NCI-H128 (cell line): ENCODE data around the gene GPR157.
"Not testable (repeated sequence)": the region's sequence is repeated elsewhere in the genome, so short reads cannot be mapped to it uniquely, and the experiment has no call there.

Experiments used
- DNase-seq: peaks from one replicate; lab custom pipeline; 2025; ENCODE audit not compliant: unreplicated experiment; lab: John Stamatoyannopoulos, UW

Gene GPR157

DNA sequence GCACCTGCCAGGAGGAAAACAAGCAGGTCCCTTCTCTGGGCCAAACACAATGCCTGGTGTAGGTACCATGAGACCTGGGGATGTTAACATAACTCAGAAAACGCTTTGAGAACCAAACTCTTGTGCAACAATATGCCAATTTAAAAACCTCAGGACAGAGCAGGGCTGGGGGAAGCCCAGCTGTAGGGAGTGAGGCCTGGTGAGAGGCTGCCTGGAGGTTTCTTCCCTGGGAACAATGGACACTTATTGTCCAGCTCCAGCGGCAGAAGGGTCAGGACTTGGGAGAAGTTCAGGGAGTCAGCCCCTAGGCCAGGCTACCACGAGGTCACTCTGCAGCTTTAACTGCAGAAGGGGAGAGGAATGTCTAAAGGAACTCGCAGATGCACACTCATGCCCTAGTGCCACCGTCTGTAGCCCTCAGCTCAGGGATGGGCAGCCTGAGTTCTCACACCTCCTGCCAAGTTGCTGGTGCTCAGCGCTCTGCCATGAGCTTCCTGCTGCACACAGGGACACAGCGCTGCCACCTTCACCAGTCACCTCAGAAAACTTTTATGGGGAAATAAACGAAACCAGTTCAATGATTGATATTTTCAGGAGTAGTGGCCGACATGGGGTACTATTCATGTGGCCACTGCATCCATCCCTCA is 8.5 kb downstream of the GPR157 start:
- no peak for DNase-seq

DNA sequence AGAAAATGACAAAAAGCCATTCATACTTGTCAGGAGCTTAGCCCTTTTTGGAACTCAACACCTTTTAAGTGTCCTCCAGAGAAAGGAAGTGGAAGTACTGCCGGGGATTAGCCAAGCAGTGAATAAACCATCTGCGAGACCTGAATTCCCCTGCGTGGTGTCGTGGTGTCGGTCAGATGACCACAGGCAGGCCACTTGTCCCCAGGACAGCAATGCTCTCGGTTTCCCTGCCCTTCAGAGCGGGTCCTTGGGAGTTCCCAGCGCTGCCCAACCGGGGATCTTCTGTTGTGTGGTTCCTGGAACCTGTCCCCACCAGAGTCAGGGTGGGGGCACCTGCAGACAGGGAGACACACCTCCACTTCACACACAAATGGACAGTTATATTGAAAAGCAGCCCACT is 9.2 kb downstream of the GPR157 start:
- no peak for DNase-seq

DNA sequence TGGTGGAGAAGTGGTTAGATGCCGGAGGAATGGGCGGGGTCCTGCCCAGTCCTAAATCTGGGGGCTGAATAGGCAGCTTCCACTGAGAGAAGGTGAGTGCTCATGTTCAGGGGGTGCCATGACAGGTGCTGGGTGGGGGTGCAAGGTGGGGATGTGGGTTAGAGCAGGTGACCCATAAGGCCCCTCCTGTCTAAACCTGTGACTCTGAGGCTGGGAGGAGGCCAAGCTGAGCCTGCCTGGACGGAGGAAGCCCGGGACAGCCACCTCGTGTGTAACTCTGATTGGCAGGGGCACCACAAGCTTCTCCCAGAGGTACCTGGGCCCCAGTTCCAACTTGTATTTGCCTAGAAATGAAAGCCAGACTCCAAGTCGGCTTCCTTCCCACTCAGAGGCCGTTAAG is 10.7 kb downstream of the GPR157 start:
- DNase-seq: no peak

GRCh38 chr1:9115351-9116205 is 13.3 kb downstream of the GPR157 start:
- DNase-seq: no peak

GRCh38 chr1:9112961-9113880 is 15.7 kb downstream of the GPR157 start:
- no peak for DNase-seq

DNA sequence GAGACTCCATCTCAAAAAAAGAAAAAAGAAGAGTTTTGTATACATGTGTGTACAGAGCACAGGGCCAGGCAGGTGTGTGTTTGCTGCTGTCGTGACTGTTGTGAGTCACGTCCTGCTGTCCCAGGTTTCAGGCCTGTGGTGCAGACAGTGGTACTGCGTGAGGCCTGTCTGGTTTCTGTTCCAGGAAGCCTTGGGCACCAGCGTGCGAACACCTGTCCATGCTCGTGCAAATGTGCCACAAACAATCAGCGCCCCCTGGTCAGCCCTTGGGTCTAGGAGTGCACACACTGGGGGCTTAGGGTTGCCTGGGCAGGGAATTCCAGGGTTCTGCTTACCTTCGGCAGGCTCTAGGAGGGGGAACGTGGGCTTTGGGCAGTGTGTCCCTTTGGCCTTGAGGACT is 16.9 kb downstream of the GPR157 start:
- DNase-seq: no peak

DNA sequence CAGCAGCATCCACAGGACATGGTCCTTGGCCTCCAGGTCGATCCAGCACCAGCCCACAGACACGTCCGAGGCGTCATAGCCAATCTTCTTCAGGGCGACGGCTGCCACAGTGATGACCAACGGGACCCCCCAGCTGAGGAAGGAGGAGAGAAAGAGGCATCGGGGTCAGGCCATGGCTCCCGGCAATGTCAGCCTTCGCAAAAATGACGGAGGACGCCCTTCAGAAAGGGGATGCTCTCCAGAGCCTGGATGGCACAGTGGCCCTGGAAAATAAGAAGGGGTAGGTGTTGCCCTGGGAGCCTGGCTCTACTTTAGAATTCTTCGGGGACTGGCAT is 17.6 kb downstream of the GPR157 start:
- DNase-seq: no peak

DNA sequence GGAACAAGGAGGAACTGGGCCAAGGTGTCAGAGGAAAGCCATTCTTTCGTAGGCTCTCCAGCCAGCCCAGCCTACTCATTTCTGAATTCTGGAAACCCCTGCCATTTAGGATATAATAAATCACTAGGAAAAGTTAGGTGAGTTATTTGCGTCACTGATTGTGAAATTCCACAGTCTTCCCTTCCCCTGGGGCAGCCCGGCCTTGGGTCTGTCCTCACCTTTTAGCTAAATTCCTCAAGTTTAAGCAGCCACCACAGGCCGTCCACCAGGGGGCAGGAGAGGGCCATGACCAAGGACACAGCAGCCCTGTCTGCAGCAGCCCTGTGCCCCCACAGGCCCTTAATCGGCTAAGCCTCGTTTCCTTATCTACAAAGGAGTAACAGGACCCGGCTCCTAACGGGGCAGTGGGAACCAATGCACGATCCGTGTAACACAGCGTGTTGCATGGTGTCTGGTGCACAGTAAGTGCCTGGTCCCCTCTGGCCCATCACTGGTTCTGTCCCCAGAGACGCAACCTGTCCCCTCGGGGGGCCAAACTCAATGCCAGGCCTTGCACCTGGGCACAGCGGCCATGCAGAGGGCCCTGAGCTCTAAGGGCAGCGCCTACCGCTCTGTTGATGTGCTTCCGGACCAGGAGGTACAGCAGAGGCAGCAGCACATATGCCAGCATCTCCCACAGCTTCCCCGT is 18.1 kb downstream of the GPR157 start:
- DNase-seq: peak; percentile 70

- DNase-seq: no peak
Observed at GRCh38 chr1:9108056-9108665, 20.7 kb downstream of the GPR157 start.

GRCh38 chr1:9107136-9107535 is 21.8 kb downstream of the GPR157 start:
- DNase-seq: no peak

DNA sequence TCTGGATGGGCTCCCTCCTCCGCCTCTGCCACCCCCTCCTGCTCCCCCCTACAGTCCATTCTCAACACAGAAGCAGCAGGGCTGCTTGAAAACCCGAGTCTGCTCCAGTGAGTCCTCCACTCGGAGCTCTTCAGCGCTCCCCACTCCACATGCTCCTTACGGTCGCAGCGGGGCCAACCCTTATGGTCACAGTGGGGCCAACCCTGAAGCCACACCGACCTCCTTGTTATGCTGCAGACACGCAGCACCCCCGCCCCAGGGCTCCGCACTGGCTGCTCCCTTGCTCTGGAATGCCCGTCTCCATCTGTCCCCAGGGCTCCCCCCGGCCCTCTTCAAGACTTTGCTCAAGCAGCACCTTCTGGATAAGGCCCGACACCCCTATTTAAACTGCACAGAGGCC is 22.6 kb downstream of the GPR157 start:
- DNase-seq: no peak

DNA sequence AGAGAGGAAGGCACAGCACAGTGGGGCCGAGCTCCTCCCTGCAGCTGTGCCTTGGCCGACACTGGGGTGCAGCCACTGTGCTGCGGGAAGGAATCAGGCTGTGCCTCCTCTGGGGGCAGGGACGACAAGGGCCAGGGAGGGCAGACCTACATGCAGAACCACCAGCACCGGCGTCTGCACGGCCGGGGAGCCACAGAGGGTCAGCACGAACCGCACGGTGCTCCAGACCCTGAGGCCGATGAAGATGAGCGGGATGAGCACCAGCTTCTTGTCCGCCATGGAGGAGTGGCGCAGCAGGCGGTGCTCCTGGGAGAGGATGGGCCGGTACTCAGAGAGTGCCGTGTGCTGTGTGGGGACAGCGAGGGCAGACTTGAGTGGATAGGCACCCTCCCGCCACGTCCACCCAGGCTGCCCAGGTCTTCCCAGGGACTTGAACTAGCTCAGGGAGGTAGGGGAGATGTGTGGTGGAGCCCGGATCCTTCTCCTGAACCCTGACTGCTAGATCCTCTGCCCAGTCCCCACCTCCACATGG is 23.5 kb downstream of the GPR157 start:
- no peak for DNase-seq

DNA sequence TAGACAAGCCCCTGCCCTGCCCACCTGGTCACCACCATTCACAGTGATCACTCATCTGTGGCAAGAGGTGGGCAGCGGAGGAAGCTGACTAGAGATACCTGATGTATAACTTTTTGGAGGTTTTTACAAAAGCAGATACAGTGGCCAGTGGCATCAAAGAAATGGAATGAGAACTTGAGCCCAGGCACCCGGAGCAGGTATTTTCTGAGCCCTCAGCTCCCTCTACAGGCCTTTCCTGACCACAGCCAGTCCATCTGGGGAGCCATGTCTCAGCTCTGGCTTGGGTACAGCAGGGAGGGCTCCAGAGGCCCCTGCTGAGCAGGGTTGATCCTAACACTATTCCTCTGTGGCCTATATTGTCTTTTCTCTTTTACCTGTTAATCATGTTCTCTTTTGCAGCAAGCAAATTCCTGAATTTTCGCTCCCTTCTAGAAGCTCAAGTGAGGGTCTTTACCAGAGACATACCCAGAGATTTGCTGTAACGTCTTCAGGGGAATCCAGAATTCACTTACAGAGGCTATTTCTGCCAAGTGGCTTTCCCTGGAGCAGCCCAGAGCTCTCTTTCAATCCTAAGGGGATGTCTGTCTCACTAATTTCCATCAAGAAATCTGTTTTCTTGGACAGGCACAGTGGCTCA is 27.3 kb downstream of the GPR157 start:
- peak; percentile 10 for DNase-seq

DNA sequence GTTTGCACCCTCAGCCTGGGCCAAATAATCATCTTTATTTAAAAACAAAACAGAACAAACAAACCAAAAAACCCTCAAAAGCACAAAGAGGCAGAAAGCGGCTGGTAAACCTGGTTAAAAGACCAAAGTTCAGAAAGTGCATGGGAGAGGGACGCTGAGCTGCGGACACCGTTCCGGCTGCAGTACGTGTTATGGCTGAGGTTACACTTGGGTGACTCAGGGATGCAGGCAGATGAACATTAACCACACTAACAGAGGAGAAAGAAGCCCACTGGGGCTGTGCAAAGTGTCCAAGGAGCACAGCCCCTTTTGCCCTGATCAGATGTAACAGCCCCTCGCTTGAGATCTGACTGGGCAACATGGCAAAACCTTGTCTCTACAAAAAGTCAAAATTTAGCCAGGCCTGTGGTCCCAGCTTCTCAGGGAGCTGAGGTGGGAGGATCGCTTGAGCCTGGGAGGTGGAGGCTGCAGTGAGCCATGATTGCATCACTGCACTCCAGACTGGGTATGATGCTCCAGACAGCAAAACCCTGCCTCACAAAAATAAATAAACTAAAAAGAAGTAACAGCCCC is 28.3 kb downstream of the GPR157 start:
- DNase-seq: no peak

DNA sequence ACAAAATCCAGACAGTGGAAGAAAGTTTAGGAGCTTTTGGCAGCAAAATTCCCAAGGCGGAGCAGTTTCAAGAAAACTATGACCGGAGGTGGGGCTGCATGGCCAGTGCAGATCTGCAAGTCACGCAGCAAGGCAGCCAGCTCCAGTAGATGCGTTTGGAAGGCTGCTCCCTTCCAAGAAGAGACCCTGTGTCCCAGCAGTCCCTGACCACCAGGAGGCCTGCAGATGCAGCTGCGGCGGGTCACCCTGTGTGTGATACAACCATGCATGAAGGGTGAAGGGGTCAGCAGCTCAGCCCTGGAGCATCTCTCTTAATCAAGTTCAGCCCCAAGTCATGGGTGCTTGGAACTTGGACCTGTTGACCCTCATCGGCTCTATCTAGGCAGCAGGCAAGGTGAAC is 29.3 kb downstream of the GPR157 start:
- DNase-seq: no peak

- DNase-seq: no peak
Observed at GRCh38 chr1:9097947-9098705, 30.8 kb downstream of the GPR157 start.

- DNase-seq: no peak
Observed at GRCh38 chr1:9095818-9096217, 33.1 kb downstream of the GPR157 start.

- not testable (repeated sequence) for DNase-seq
Observed at GRCh38 chr1:9093996-9094595, 34.8 kb downstream of the GPR157 start.
